ENCODE measurements around the gene UBR1. TPM values are rescaled to one million over a fixed set of nuclear protein-coding genes. Genes with fewer than 3 reads are reported as not detected.

UBR1 gene
- total RNA-seq, 1 experiment from 2014 or later, result 22.3 TPM

GRCh38 chr15:43094416-43095030, 11.3 kb downstream of the UBR1 start:
- no peaks in the 10 kb centered on the region for H3K9me3 Mint-ChIP-seq (ENCODE audit: unreplicated experiment)
- no TSS peak for BruUV-seq (replicated peaks)
- H3K4me3 ChIP-seq (ENCODE audit: low read depth, low read length), result no peak overlapping the region
- TF ChIP-seq, protein P1, sequence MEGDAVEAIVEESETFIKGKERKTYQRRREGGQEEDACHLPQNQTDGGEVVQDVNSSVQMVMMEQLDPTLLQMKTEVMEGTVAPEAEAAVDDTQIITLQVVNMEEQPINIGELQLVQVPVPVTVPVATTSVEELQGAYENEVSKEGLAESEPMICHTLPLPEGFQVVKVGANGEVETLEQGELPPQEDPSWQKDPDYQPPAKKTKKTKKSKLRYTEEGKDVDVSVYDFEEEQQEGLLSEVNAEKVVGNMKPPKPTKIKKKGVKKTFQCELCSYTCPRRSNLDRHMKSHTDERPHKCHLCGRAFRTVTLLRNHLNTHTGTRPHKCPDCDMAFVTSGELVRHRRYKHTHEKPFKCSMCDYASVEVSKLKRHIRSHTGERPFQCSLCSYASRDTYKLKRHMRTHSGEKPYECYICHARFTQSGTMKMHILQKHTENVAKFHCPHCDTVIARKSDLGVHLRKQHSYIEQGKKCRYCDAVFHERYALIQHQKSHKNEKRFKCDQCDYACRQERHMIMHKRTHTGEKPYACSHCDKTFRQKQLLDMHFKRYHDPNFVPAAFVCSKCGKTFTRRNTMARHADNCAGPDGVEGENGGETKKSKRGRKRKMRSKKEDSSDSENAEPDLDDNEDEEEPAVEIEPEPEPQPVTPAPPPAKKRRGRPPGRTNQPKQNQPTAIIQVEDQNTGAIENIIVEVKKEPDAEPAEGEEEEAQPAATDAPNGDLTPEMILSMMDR (IDR thresholded peaks at IDR 0.05; ENCODE audit: insufficient read depth in 1 of 2, low read depth in 1 of 2, low read length in 1 of 2, severe bottlenecking in 1 of 2, unreplicated experiment in 1 of 2), result no peak
- H3K36me3 Mint-ChIP-seq (ENCODE audit: insufficient read depth, unreplicated experiment), result peaks cover 15% of the 10 kb centered on the region
- no peaks in the 10 kb centered on the region for H3K36me3 ChIP-seq (ENCODE audit: control insufficient read depth, insufficient read depth, low read length)
- ChIA-PET CTCF (no interaction called here), POLR2A (no interaction called here)
- H3K27me3 ChIP-seq (replicated peaks; ENCODE audit: control insufficient read depth, insufficient read depth, low read length), result no peaks in the 10 kb centered on the region
- no peak overlapping the region for H3K4me3 Mint-ChIP-seq (ENCODE audit: unreplicated experiment)
- no peaks in the 10 kb centered on the region for H3K27me3 Mint-ChIP-seq (ENCODE audit: insufficient read depth, unreplicated experiment)
- peak overlapping the region; percentile 61 for H3K27ac Mint-ChIP-seq (ENCODE audit: unreplicated experiment)
- H3K4me1 ChIP-seq, result peaks cover 21% of the 10 kb centered on the region
- intact Hi-C loops (cut with micrococcal nuclease; ENCODE audit: unreplicated experiment), result no loop called here
- H3K9me3 ChIP-seq, result no peaks in the 10 kb centered on the region
- DNase-seq, result no peak
- H3K4me1 Mint-ChIP-seq (ENCODE audit: low read depth, unreplicated experiment), result peaks cover 19% of the 10 kb centered on the region

DNA sequence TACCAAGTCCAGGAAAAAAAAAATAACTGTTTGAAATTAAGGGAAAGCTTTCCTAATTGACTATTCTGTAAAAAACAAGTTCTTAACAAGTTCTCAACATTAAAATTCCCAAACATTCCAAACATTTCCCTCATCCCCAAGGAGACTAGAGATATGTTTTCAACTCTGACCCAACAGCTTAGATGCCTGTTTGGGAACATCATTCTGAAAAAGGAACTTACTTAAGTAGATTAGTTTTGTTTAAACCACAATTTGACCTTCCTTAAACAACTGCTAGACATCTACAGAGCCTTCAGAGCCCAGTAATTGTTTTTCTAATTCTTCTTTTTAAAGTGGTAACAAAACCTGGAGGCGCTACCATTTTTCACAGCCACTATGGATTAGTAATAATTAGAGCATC, 12.8 kb downstream of the UBR1 start:
- Mint-ChIP-seq H3K4me3 (ENCODE audit: unreplicated experiment) (no peak overlapping the region), H3K9me3 (ENCODE audit: unreplicated experiment) (no peaks in the 10 kb centered on the region), H3K27me3 (ENCODE audit: insufficient read depth, unreplicated experiment) (no peaks in the 10 kb centered on the region), H3K4me1 (ENCODE audit: low read depth, unreplicated experiment) (peaks cover 19% of the 10 kb centered on the region), H3K36me3 (ENCODE audit: insufficient read depth, unreplicated experiment) (peaks cover 21% of the 10 kb centered on the region), H3K27ac (ENCODE audit: unreplicated experiment) (no peak overlapping the region)
- Histone ChIP-seq H3K4me3 (ENCODE audit: low read depth, low read length) (no peak overlapping the region), H3K9me3 (no peaks in the 10 kb centered on the region), H3K4me1 (peaks cover 21% of the 10 kb centered on the region), H3K27me3 (replicated peaks; ENCODE audit: control insufficient read depth, insufficient read depth, low read length) (no peaks in the 10 kb centered on the region), H3K36me3 (ENCODE audit: control insufficient read depth, insufficient read depth, low read length) (no peaks in the 10 kb centered on the region)
- BruUV-seq (replicated peaks), result no TSS peak
- no peak for DNase-seq
- CTCF ChIA-PET, result no interaction called here
- intact Hi-C loops (cut with micrococcal nuclease; ENCODE audit: unreplicated experiment), result no loop called here
- POLR2A ChIA-PET, result no interaction called here
- TF ChIP-seq, protein P1 (IDR thresholded peaks at IDR 0.05; ENCODE audit: insufficient read depth in 1 of 2, low read depth in 1 of 2, low read length in 1 of 2, severe bottlenecking in 1 of 2, unreplicated experiment in 1 of 2), result no peak

- no peaks in the 10 kb centered on the region for H3K9me3 Mint-ChIP-seq (ENCODE audit: unreplicated experiment)
- DNase-seq, result no peak
- H3K27ac Mint-ChIP-seq (ENCODE audit: unreplicated experiment), result no peak overlapping the region
- Histone ChIP-seq H3K27me3 (replicated peaks; ENCODE audit: control insufficient read depth, insufficient read depth, low read length) (no peaks in the 10 kb centered on the region), H3K9me3 (no peaks in the 10 kb centered on the region), H3K36me3 (ENCODE audit: control insufficient read depth, insufficient read depth, low read length) (no peaks in the 10 kb centered on the region), H3K4me1 (peaks cover 19% of the 10 kb centered on the region), H3K4me3 (ENCODE audit: low read depth, low read length) (no peak overlapping the region)
- intact Hi-C loops (cut with micrococcal nuclease; ENCODE audit: unreplicated experiment), result no loop called here
- peaks cover 18% of the 10 kb centered on the region for H3K4me1 Mint-ChIP-seq (ENCODE audit: low read depth, unreplicated experiment)
- peaks cover 18% of the 10 kb centered on the region for H3K36me3 Mint-ChIP-seq (ENCODE audit: insufficient read depth, unreplicated experiment)
- CTCF ChIA-PET, result no interaction called here
- no TSS peak for BruUV-seq (replicated peaks)
- H3K27me3 Mint-ChIP-seq (ENCODE audit: insufficient read depth, unreplicated experiment), result no peaks in the 10 kb centered on the region
- H3K4me3 Mint-ChIP-seq (ENCODE audit: unreplicated experiment), result no peak overlapping the region
- POLR2A ChIA-PET, result interaction anchor here (0.6 kb wide), 1 partner anchor 258 kb away, joined by 3 read pairs; no protein-coding TSS in a partner anchor
- TF ChIP-seq, protein P1 (IDR thresholded peaks at IDR 0.05; ENCODE audit: insufficient read depth in 1 of 2, low read depth in 1 of 2, low read length in 1 of 2, severe bottlenecking in 1 of 2, unreplicated experiment in 1 of 2), result no peak
Observed at GRCh38 chr15:43091859-43092258, 14.0 kb downstream of the UBR1 start.
